HepG2 (cell line): ENCODE data around the gene ZBTB1. TPM values are rescaled to one million over a fixed set of nuclear protein-coding genes. Genes with fewer than 3 reads are reported as not detected.

ENCODE experiments used
- CEBPG ChIP-seq: IDR thresholded peaks from 2 replicates; pipeline ENCODE4 v1.6.1; 2016
- GLI4 ChIP-seq: sonication (generic); formaldehyde crosslinking; IDR thresholded peaks from 2 replicates; pipeline ENCODE4 v1.5.1; 2020; ENCODE audit warnings: missing genetic modification reagents, mild to moderate bottlenecking, moderate library complexity, borderline replicate concordance
- HIVEP1 ChIP-seq: sonication (generic); formaldehyde crosslinking; IDR thresholded peaks from 2 replicates; pipeline ENCODE4 v1.4.0; 2020; ENCODE audit warnings: mild to moderate bottlenecking, missing genetic modification reagents
- KMT2A ChIP-seq: sonication (generic); formaldehyde crosslinking; IDR thresholded peaks from 2 replicates; pipeline ENCODE4 v1.4.0; 2020; ENCODE audit warnings: missing genetic modification reagents
- NFKBIZ ChIP-seq: IDR thresholded peaks from 2 replicates; pipeline ENCODE4 v1.6.1; 2018; ENCODE audit warnings: missing genetic modification reagents, missing compliant biosample characterization
- POLR2AphosphoS5 ChIP-seq: IDR thresholded peaks from 2 replicates; pipeline ENCODE4 v1.6.1; 2012; ENCODE audit warnings: low read depth, low read length
- TAF15 ChIP-seq: fragments of 200-400 bp; formaldehyde crosslinking; IDR thresholded peaks from one replicate; pipeline ENCODE4 v1.6.1; 2018; ENCODE audit warnings: mild to moderate bottlenecking, low read depth, low read length; ENCODE audit not compliant: poor library complexity, severe bottlenecking
- ZFP62 ChIP-seq: sonication (generic); formaldehyde crosslinking; IDR thresholded peaks from 2 replicates; pipeline ENCODE4 v1.4.0; 2020; ENCODE audit warnings: missing genetic modification reagents
- ZFP82 ChIP-seq: sonication (generic); formaldehyde crosslinking; IDR thresholded peaks from 2 replicates; pipeline ENCODE4 v1.5.1; 2020; ENCODE audit warnings: mild to moderate bottlenecking, missing genetic modification reagents, borderline replicate concordance
- ZNF260 ChIP-seq: sonication (generic); formaldehyde crosslinking; IDR thresholded peaks from 2 replicates; pipeline ENCODE4 v1.4.0; 2020; ENCODE audit warnings: missing genetic modification reagents, low read depth, mild to moderate bottlenecking, borderline replicate concordance
- ZNF264 ChIP-seq: sonication (generic); formaldehyde crosslinking; IDR thresholded peaks from 2 replicates; pipeline ENCODE4 v1.4.0; 2020; ENCODE audit warnings: missing genetic modification reagents
- ZNF501 ChIP-seq: sonication (generic); formaldehyde crosslinking; IDR thresholded peaks from 2 replicates; pipeline ENCODE4 v1.5.1; 2020; ENCODE audit warnings: mild to moderate bottlenecking, moderate library complexity, missing genetic modification reagents
- ZNF605 ChIP-seq: sonication (generic); formaldehyde crosslinking; IDR thresholded peaks from 2 replicates; pipeline ENCODE4 v1.8.0; 2022; ENCODE audit warnings: mild to moderate bottlenecking, missing genetic modification reagents
- ZSCAN22 ChIP-seq: sonication (generic); formaldehyde crosslinking; IDR thresholded peaks from 2 replicates; pipeline ENCODE4 v1.4.0; 2020; ENCODE audit warnings: mild to moderate bottlenecking, missing genetic modification reagents
- polyA plus RNA-seq, 8 experiments: library from polyadenylated mRNA; depleted of rRNA in 3 of 8; stranded (reverse) in 7 of 8; unstranded in 1 of 8; fragments of >200 nt; fragmentation: Illumina TruSeq in 4 of 8; extraction: Trizol in 4 of 8; gene quantifications; 2 replicates each; pipeline versions ENCODE4 v1.2.1 to v1.2.3, GENCODE V29; 2011 to 2016; ENCODE audit warnings: low read depth in 4 of 8, missing spikeins in 1 of 8, mixed read lengths in 1 of 8; ENCODE audit not compliant: insufficient read depth in 1 of 8
- total RNA-seq, 5 experiments: library from RNA; depleted of rRNA; stranded (reverse); fragments of >200 nt; fragmentation: Illumina TruSeq; extraction: Trizol; gene quantifications; 2 replicates each; pipeline ENCODE4 v1.2.3, GENCODE V29; 2016; ENCODE audit warnings: low read depth in 1 of 5
- TF ChIP-seq, protein P1 (sequence below): IDR thresholded peaks from 2 replicates; pipeline ENCODE4 v1.6.1; 2016; ENCODE audit warnings: low read depth, control low read depth
- TF ChIP-seq, protein P2 (sequence below): sonication (generic); formaldehyde crosslinking; IDR thresholded peaks from 2 replicates; pipeline ENCODE4 v1.4.0; 2020; ENCODE audit warnings: missing genetic modification reagents
- TF ChIP-seq, protein P3 (sequence below): sonication (generic); formaldehyde crosslinking; IDR thresholded peaks from 2 replicates; pipeline ENCODE4 v1.8.1; 2023; ENCODE audit warnings: mild to moderate bottlenecking, missing genetic modification reagents
- TF ChIP-seq, protein P4 (sequence below): sonication (generic); formaldehyde crosslinking; conservative IDR thresholded peaks from 2 replicates; pipeline ENCODE4 v1.8.0; 2022; ENCODE audit warnings: mild to moderate bottlenecking, moderate library complexity, missing genetic modification reagents
- TF ChIP-seq, protein P5 (sequence below): sonication (generic); formaldehyde crosslinking; IDR thresholded peaks from 2 replicates; pipeline ENCODE4 v1.5.1; 2020; ENCODE audit warnings: missing genetic modification reagents, mild to moderate bottlenecking, borderline replicate concordance

ZBTB1 gene
- total and polyA plus RNA-seq, 2 of the 13 experiments (the other 11 are each of a cell fraction or from before 2014, with no cell fraction given), result 18.8 to 22.6 TPM

DNA sequence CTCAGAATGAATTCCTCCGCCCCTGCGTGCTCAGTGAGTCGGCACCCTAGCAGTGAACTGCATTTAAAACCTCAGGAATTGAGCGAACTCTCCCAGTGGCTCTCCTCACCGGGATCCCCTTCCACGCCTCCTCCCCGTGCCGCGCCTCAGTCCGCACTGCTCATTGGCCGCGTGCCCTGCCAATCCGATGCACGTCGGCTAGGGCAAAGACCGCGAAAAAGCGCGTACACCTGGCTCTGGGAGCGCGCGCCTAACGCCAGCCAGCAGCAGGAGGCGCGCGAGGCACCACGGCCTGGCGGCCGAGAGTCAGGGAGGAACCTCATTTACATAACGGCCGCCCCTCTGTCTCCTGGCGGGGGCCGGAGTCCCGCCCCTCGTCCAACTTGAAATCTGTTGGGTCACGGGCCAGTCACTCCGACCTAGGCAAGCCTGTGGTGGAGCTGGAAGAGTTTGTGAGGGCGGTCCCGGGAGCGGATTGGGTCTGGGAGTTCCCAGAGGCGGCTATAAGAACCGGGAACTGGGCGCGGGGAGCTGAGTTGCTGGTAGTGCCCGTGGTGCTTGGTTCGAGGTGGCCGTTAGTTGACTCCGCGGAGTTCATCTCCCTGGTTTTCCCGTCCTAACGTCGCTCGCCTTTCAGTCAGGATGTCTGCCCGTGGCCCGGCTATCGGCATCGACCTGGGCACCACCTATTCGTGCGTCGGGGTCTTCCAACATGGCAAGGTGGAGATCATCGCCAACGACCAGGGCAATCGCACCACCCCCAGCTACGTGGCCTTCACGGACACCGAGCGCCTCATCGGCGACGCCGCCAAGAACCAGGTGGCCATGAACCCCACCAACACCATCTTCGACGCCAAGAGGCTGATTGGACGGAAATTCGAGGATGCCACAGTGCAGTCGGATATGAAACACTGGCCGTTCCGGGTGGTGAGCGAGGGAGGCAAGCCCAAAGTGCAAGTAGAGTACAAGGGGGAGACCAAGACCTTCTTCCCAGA, 35.9 kb downstream of the ZBTB1 start, which contains the start of gene HSPA2 (continued):
- TF ChIP-seq, protein P1, sequence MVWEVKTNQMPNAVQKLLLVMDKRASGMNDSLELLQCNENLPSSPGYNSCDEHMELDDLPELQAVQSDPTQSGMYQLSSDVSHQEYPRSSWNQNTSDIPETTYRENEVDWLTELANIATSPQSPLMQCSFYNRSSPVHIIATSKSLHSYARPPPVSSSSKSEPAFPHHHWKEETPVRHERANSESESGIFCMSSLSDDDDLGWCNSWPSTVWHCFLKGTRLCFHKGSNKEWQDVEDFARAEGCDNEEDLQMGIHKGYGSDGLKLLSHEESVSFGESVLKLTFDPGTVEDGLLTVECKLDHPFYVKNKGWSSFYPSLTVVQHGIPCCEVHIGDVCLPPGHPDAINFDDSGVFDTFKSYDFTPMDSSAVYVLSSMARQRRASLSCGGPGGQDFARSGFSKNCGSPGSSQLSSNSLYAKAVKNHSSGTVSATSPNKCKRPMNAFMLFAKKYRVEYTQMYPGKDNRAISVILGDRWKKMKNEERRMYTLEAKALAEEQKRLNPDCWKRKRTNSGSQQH (CRISPR knock-in tag), result no peak
- no peak for TF ChIP-seq ZFP62 (CRISPR knock-in tag)
- TF ChIP-seq GLI4 (CRISPR knock-in tag), result no peak
- TF ChIP-seq, protein P2, sequence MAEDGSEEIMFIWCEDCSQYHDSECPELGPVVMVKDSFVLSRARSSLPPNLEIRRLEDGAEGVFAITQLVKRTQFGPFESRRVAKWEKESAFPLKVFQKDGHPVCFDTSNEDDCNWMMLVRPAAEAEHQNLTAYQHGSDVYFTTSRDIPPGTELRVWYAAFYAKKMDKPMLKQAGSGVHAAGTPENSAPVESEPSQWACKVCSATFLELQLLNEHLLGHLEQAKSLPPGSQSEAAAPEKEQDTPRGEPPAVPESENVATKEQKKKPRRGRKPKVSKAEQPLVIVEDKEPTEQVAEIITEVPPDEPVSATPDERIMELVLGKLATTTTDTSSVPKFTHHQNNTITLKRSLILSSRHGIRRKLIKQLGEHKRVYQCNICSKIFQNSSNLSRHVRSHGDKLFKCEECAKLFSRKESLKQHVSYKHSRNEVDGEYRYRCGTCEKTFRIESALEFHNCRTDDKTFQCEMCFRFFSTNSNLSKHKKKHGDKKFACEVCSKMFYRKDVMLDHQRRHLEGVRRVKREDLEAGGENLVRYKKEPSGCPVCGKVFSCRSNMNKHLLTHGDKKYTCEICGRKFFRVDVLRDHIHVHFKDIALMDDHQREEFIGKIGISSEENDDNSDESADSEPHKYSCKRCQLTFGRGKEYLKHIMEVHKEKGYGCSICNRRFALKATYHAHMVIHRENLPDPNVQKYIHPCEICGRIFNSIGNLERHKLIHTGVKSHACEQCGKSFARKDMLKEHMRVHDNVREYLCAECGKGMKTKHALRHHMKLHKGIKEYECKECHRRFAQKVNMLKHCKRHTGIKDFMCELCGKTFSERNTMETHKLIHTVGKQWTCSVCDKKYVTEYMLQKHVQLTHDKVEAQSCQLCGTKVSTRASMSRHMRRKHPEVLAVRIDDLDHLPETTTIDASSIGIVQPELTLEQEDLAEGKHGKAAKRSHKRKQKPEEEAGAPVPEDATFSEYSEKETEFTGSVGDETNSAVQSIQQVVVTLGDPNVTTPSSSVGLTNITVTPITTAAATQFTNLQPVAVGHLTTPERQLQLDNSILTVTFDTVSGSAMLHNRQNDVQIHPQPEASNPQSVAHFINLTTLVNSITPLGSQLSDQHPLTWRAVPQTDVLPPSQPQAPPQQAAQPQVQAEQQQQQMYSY (CRISPR knock-in tag), result no peak
- no peak for TF ChIP-seq ZNF260 (CRISPR knock-in tag)
- TF ChIP-seq ZNF501, result no peak
- TF ChIP-seq, protein P3, sequence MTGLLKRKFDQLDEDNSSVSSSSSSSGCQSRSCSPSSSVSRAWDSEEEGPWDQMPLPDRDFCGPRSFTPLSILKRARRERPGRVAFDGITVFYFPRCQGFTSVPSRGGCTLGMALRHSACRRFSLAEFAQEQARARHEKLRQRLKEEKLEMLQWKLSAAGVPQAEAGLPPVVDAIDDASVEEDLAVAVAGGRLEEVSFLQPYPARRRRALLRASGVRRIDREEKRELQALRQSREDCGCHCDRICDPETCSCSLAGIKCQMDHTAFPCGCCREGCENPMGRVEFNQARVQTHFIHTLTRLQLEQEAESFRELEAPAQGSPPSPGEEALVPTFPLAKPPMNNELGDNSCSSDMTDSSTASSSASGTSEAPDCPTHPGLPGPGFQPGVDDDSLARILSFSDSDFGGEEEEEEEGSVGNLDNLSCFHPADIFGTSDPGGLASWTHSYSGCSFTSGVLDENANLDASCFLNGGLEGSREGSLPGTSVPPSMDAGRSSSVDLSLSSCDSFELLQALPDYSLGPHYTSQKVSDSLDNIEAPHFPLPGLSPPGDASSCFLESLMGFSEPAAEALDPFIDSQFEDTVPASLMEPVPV (CRISPR knock-in tag), result no peak
- no peak for TF ChIP-seq NFKBIZ (CRISPR knock-in tag)
- TF ChIP-seq, protein P4, sequence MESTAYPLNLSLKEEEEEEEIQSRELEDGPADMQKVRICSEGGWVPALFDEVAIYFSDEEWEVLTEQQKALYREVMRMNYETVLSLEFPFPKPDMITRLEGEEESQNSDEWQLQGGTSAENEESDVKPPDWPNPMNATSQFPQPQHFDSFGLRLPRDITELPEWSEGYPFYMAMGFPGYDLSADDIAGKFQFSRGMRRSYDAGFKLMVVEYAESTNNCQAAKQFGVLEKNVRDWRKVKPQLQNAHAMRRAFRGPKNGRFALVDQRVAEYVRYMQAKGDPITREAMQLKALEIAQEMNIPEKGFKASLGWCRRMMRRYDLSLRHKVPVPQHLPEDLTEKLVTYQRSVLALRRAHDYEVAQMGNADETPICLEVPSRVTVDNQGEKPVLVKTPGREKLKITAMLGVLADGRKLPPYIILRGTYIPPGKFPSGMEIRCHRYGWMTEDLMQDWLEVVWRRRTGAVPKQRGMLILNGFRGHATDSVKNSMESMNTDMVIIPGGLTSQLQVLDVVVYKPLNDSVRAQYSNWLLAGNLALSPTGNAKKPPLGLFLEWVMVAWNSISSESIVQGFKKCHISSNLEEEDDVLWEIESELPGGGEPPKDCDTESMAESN (CRISPR knock-in tag), result 0 out of 2 replicates have a peak, but pooled peaks have one; percentile 28
- peak; percentile 56; the same call in 1 of the 2 replicates for TF ChIP-seq HIVEP1 (CRISPR knock-in tag)
- TF ChIP-seq, protein P5, sequence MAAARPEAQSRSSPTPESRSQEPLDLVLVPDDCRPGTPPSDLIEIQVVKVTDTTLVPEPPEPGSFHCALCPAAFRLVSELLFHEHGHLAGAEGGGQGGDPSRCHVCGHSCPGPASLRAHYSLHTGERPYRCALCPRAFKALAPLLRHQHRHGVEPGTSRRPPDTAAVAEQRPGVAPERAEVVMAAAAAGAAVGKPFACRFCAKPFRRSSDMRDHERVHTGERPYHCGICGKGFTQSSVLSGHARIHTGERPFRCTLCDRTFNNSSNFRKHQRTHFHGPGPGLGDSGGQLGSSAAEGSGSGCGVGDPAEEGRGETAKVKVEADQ (CRISPR knock-in tag), result no peak
- peak; percentile 61; the same call in 1 of the 2 replicates for TF ChIP-seq POLR2AphosphoS5
- no peak for TF ChIP-seq ZFP82 (CRISPR knock-in tag)
- TF ChIP-seq ZNF605 (CRISPR knock-in tag), result peak; percentile 76
- no peak for TF ChIP-seq KMT2A (CRISPR knock-in tag)
- peak; percentile 40 for TF ChIP-seq TAF15
- no peak for TF ChIP-seq ZSCAN22 (CRISPR knock-in tag)
- TF ChIP-seq CEBPG (CRISPR knock-in tag), result no peak; the same call in 1 of the 2 replicates
- TF ChIP-seq ZNF264 (CRISPR knock-in tag), result no peak
